GM21717 (cell line): Measurements from ENCODE around the gene NTRK1.

Experiments
- ATAC-seq: cut with Tn5 transposase; IDR thresholded peaks from one replicate; pipeline ENCODE4 v1.9.1; 2021; ENCODE audit warnings: mild to moderate bottlenecking, moderate library complexity; ENCODE audit not compliant: unreplicated experiment

The NTRK1 gene

DNA sequence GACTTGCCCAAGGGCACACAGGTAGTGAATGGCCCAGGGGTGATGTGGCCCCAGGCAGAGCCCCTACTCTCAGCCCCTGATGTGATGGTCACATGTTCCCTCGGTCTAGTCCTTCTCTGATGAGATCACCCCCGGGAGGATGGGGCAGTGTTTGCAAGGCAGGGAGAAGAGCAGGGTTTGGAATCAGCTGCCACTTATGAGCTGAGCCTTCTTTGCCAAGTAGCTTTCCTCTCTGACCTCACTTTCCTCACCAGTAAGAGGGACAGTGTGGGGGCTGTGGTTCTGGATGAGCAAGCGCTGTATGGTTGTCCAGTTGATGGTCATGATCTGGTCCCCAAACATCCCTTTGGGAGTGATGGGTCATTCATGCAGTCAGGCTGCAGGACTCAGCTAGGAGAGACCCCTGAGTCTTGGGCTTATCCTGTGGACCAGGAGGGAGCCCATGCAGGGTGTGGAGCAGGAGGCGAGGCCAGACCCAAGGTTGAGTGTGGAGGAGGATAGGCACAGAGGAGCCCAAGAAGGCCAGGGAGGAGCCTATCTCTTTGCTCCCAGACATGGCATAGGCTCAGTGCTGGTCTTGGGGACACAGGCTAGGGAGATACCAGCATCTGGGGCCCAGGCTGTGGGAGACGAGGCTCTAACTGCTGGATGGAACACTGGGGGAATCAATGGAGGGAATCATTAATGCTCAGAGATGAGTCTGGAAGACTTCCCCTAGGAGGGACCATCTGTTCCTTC, 16.9 kb downstream of the NTRK1 start:
- no peak for ATAC-seq

DNA sequence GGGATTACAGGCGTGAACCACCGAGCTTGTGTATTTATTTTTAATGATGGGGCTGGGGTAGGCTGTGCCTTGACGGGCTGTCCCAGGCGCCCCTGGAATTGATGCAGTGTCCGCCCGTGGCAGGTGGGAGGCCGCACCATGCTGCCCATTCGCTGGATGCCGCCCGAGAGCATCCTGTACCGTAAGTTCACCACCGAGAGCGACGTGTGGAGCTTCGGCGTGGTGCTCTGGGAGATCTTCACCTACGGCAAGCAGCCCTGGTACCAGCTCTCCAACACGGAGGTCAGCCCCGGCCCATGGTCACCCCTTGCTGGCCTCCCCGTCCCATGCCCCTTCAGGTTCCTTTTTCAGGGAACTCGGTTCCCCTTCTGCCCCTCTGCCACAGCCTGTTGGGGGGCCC, 19.2 kb downstream of the NTRK1 start:
- ATAC-seq = no peak

DNA sequence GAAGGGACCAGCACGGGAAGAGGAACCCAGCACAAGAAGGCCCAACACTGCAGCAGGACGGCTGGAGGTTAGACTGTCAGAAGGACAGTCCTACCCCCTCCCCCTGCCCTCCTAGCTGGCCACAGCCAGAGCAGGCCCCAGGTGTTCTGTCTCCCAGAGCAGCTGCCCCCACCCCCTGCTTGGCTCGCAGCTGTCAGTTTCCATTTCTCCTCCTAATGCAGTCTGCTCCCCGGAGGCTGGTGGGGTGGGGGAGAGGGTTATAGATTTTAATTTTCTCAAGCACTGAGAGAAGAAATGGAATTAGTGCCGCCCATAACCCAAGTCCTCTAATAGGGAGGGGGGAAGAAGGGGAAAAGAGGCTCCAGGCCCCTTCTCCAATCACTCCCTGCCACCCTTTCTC, 19.8 kb downstream of the NTRK1 start:
- no peak for ATAC-seq

DNA sequence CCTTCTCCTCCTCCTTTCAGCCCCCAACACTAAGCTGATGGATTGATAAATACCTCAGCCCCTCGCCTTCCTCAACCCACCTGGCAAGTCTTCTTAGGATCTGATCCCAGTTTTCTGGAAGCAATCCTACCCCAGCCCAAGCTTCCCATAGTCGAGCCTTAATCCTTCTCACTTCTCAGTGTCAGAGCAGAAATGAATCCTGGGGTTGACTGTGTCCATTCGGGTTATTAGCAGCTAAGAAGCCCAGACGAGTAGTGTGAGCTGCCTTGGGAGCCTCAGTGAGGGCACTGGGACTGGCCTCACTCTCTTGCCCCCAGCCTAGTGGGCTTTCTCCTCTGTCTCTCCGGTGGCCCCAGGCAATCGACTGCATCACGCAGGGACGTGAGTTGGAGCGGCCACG, 20.4 kb downstream of the NTRK1 start:
- ATAC-seq = no peak

DNA sequence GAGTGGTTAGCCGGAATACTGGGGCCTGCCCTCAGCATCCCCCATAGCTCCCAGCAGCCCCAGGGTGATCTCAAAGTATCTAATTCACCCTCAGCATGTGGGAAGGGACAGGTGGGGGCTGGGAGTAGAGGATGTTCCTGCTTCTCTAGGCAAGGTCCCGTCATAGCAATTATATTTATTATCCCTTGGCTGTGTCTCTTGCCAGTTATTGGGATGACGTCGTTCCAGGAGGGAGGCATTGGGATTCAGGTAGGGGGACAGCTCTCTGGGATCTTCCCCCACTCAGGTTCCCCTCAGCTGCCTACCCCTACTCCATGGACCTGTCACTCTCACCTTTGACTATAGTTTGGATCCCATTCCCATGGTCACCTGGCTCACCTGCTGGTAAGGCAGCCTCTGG, 21.0 kb downstream of the NTRK1 start:
- ATAC-seq = no peak

DNA sequence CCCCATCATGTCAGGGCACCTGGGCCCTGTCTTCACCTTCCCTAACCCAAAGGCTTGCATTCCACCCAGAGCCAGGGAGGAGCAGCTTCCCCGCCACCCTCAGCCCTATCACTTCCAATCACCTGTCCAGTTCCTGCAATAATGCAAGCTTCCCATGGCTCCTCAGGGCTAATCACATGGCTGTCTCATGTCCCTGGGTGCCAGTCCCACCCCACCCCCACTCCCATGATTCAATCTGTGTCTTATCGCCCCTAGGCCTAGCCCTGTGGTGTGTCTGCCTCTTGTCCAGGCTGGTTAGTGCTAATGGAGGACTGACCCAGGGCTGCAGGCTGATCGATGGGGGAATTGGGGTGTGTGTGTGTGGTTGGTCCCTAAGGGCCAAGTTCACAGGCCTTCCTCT, 21.9 kb downstream of the NTRK1 start:
- ATAC-seq = no peak

DNA sequence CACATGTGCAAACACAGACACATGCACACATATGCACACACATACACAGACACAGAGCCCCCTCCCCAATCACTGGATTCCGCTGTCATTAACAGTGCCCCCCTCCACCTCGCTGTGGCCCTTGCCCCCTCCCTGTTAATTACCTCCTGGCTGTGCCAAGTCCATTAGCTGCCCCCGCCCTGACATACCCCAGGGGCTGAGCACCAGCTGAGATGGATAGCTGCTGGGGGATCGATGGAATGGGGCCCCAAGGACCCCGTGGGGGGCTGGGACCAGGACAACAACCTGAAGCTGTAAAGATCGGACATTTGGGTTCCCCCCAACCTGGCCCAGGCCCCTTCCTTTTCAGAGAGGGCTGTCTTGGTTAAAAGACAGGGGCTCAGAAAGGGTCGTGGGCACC, 23.3 kb downstream of the NTRK1 start:
- no peak for ATAC-seq

DNA sequence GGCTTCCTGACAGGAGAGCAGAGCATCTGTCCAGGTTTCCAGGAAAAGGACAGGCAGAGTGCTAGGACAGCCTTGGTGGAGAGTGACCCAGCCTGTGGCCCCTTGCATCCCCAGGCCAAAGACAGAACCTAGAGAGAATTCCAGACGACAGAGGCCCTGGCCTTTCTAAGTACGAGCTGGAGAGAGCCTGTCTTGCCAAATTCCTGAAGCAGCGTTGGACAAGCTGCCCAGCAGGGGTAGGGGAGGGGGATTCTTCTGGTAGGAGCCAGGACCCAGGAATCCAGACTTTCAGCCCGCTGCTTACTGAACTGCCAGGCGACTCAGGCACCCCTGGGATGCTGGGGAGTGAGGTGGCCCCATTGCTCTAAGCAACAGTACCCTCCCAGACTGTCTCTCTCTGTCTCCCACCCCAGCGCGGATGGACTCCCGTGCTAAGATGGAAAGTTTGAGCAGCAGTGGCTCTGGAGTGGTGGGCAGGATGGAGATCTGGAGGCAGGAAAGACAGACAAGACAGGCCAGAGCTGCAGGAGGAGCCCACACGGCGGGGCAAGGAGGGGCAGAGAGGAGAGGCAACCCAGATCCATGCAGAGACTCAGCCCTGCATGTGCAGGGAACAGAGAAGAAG, 24.0 kb downstream of the NTRK1 start:
- no peak for ATAC-seq

DNA sequence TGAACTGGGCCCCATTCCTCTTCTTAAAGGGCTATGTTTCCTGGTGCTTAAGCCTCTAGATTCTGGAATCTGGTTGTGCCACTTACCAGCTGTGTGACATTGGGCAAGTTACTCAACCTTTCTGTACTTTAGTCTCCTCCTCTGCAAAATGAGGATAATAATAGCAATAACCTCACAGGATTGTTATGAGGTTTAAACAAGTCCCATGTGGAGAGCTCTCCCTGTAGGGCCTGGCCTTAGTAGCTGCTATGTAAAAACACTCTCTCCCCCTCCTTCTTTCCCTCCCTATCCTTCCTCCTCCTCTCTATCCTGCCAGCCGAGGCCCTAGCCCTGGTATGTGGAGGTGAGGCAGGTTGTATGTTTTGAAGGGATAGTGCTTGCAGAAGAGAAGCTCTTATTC, 24.6 kb downstream of the NTRK1 start:
- ATAC-seq = no peak

DNA sequence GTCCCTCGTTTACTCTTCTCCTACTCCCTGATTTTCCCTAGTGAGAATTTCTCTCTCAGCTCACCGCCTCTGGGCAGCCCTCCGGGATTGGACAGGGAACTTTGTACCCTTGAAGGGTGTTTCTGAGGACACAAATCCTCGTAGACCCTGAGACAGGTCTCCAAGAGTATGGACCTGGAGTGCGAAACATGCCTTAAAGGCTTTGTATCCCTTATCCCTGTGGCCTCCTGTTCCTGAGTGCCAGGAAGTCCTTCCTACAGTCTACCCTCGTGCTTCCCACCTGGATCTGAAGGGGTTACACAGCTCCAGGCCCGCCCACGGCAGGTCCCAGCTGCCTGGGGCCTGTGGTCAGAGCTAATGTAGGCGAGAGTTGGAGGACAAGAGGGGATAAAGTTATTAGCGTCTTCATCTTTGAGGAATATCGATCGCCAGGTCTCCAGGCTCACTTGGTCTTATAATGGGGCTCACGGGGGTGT, 25.3 kb downstream of the NTRK1 start:
- no peak for ATAC-seq

DNA sequence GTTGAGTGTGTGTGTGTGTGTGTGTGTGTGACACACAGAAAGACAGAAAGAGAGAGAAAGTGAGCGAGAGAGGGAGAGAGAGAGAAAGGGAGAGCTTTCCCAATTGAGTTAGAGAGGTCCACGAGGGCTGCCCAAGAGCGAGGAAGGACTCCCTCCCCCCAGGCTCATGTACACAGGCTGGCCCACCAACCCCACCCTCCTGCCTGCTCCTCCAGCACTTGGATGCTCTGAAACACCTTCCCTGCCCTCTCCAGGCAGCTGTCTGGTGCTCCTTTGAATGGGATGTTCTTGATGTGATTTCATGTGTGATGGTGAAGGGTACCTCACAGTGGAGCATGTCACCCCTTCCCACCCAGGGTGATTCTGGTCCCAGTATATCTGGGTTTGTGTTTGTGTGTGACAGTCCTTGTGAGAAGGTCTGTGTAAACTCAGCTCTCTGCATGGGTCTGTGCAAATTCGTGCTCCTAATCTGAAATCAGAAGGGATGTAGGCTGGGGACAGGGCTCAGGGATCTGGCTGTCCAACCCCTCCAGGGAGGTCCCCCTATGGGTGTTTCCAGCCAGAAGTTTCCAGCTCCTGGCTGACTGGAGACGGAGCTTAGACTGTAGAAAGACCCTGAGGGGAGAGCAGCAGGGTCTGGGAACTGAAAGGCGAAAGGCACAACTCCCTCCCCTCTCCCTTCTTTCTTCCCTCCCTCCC, 26.1 kb downstream of the NTRK1 start:
- no peak for ATAC-seq

DNA sequence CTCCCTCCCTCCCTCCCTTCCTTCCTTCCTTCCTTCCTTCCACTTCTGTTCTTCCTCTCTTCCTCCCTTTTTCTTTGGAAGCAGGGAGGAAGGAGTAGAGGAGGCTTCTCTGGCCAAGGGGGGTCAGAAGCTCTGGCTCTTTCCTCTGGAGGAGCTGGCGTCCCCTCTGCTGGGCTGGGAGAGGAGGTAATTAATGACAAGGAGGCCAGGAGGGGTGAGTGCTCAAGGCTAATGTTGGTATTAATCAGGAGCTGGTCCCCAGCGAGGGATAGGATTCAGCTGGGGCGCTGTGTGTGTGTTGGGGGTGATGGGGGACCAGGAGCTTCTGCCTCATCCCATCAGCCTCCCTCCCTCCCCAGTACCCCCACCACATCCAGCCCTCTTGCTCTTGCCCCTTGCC, 26.7 kb downstream of the NTRK1 start:
- ATAC-seq = no peak

DNA sequence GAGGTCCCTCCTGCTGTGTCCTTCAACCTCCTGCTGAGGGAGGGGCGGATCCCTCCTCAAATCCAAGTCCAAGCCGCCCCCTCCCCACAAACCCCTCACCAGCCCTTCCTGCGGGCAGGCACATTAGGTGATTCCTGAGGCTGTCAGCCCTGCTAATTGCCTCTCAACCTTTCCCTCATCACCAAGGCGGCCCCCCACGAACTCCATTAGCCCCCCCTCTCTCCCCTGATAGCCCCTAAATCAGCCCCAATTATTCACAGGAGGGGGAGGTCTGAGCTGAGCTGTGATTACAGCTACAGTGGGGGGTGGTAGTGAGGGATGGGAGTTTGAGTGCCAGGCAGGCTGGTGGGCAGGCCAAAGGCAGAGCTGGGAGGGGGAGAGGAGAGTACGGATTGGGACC, 27.1 kb downstream of the NTRK1 start:
- no peak for ATAC-seq

DNA sequence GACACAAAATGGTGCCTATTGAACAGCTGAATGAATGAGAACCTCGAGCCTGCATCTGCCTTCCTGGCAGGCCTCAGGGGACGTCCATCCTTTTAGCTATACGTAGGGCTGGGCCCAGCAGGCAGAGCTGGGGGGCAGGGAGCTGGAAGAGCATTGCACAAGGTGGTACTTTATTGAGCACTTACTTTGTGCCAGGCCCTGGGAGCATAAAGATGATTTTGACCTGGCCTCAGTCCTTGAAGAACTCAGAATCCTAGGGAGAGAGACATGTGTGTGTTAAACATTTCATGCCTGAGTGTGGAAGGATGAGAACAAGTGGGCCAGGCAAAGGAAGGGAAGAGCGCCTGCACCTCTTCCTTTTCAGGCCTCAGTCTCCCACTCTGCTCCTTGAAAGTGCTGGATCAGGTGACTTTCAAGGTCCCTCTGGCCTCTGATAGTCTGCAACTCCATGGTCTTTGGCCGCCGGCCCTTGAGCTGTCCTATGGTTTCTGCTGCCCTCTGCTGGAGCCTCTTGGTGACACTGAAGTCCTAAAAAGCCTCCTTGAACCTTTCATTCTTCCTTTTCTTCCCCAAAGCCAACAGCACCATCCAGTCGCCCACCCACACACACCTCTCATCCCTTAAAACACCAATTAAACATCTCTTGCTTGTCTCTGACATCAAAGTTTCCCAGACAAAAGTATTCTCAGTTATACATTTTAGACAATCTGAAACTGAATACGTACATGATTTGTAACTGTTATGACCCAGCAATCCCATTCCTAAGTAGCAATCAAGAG, 29.3 kb downstream of the NTRK1 start:
- ATAC-seq = no peak

DNA sequence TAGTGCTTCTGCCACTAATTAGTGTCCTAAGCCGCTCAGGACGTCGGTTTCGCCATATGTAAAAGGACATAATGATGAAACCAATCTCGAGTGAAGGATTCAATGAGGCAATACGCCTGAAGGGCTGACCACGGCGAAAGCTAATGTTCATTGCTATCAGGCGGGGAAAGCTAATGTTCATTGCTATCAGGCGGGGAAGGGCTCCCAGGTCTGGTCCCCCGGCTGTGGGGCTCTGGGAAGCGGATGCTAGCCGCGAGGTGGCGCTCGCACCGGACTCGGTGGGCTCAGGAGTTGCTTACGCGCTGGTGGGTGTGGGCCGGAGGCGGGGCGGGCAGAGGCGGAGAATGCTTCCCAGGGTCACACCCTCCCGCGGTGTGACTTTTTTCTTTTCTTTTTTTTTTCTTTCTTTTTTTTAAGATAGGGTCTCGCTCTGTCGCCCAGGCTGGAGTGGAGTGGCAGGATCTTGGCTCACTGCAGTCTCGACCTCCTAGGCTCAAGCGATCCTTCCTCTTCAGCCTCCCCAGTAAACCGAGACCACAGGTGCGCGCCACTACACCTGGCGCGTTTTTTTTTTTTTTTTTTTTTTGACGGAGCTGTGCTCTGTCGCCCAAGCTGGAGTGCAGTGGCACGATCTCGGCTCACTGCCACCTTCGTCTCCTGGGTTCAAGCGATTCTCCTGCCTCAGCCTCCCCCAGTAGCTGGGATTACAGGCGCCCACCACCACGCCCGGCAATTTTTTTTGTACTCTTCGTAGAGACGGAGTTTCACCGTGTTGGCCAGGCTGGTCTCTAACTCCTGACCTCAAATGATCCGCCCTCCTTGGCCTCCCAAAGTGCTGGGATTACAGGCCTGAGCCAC, 31.8 kb downstream of the NTRK1 start:
- ATAC-seq = no peak

DNA sequence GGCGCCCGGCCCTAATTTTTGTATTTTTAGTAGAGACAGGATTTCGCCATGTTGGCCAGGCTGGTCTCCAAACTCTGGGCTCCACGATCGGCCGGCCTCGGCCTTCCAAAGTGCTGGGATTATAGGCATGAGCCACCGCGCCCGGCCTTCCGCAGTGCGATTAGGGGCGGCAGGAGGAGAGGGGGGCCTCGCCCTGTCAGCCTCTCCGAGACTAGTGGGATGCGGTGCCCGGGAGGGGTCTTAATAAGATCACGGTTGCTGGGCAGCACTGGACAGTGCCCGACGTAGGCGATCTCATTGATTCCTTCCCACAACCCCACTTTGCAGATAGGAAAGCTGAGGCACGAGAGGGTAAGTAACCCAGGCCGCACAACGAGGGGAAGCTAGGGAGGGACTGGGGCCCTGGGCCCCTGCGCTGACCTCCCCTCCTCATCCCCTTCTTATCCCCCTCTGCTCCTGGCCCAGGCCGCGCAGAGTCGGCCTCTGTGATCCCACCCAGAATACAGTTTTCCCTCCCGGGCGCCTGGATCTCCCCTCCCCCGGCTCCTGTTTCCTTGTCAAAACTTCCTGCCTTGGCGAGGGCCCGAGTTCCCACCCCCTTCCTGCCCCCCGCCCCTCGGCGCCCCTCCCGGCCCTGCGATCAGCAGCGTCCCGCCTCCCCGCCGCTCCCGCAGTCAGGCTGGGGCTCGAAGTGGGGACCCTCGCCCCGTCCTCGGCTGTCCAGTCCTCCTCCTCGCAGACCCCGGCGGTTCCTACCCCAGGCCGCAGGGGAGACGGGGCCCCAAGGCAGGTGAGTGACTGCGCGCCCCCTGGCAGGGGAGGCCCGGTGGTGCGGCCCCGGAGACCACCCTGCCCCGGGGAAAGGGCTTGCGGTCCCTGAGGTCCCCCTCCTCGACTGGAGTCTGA, 32.6 kb downstream of the NTRK1 start, which contains the start of gene PEAR1:
Gene PEAR1, plus strand, starts transcription at position 671 of the 906 bp plus-strand sequence. CDS start 10,209 bp downstream, outside the sequence.
- no peak for ATAC-seq

DNA sequence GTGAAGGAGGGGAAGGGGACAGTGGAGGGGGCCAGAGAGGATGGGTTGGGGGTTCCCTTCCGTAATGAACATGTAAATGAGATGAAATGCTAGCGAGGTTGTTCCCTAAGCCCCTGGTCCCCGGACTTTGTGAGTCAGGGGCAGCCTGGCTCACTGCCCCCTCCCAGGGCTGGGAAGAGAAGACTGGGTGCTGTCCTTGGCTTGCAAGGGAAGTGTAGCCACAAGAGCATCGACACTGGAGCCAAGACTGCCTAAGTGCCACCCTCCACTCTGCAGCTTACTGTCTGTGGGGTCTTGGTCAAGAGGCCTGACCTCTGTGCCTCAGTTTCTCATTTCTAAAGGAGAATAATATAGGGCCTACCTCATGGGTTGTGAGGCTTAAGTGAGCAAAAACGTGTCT, 33.3 kb downstream of the NTRK1 start:
- ATAC-seq = no peak

DNA sequence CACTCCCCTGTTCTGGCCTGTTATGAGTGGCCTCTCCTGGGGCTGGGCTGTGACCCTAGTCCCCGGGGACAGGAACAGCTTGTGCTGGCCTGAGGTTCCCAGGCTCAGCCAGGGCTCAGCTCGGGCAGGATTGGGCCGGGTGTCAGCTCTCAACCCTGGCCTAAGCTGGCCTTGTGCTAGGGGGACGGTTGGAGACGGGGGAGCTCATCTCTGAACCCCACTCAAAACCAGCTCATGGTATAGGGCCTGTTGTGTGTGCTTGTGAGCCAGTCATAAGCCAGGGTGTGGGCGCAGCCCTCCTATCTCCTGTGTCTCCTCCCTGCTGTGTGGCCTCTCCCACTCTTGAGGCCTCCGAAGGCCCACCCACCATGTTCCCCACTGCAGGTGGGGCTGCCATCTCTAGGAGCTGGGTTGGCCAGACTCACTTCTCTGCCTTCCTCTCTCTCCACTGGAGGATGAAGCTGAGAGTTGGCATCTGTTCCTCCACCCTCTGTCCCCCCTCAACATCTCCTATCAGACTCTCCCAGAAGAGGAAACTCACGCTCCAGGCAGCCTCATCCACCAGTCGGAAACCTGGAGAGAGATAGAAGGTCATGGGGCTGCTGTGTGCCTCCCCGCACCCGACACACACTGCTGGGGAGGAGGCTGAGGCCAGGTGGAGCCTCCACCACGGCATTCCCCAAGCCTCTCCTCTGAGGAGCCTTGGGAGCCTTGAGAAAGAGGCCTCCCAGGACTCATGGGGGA, 34.2 kb downstream of the NTRK1 start:
- no peak for ATAC-seq

DNA sequence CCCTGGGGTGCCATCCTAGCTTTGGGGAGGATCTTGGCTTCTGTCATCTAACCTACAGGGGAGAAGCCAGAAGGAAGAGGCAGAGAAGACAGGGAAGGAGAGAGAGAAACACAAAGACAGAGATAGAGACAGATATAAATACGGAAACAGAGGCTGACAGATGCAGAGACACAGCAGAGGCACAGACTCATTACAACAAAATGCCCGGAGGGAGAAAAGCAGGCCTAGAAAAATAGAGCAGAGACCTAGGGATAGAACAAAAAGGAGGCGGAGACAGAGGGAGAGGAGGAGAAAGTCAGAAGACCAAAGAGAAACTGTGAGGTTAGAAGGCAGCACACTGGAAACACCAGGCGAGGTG, 34.8 kb downstream of the NTRK1 start:
- no peak for ATAC-seq
